Measurements from ENCODE around the gene RASGEF1C. TPM values are rescaled to one million over a fixed set of nuclear protein-coding genes. Genes with fewer than 3 reads are reported as not detected.

Gene RASGEF1C
- total RNA-seq, 1 experiment from 2014 or later: not detected

DNA sequence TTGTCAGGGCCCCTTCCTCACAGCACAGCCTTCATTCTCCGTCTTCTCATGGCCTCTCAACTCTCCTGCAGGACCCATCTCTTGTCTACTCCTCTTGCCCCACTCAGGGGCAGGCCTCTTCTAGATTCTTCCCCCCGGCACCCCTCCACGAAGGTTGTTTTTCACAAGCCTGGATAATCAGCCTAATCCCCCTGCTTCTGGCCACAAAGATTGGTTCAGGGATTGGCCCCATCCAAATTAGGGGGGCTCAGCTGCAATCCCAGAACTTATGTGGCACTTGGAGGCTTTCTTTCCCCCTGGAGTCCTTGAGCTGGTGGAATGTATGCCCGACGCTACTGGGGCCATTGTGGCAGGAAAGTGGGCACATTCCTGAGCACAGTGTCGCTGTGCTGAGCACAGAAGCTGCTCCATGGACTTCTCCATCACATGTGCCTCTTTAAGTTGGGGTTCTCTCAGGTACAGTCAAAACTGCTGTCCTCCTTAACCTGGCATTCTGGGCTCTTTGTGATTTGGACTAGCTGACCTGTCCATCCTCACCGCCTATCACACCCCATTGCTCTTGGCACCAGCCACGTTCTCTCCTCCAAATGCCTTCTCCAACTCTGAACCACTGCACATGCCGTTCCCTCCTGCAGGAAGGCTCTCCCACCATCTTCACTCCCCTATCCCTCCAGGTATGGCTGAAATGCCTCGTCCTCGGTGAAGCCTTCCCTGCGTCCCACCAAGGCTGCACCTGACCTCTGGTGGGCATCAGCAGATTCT is 70.6 kb downstream of the RASGEF1C start:
- Mint-ChIP-seq H3K27ac (ENCODE audit: unreplicated experiment) (no peak overlapping the region), H3K27me3 (ENCODE audit: unreplicated experiment) (peaks cover 59% of the 10 kb centered on the region), H3K4me3 (ENCODE audit: low read depth, unreplicated experiment) (no peak overlapping the region), H3K4me1 (ENCODE audit: low read depth, unreplicated experiment) (peaks cover 16% of the 10 kb centered on the region), H3K9me3 (ENCODE audit: low read depth, unreplicated experiment) (no peaks in the 10 kb centered on the region), H3K36me3 (ENCODE audit: insufficient read depth, unreplicated experiment) (no peaks in the 10 kb centered on the region)
- intact Hi-C loops (cut with micrococcal nuclease; ENCODE audit: unreplicated experiment): no loop called here
- no peak for DNase-seq
- TF ChIP-seq, protein P1, sequence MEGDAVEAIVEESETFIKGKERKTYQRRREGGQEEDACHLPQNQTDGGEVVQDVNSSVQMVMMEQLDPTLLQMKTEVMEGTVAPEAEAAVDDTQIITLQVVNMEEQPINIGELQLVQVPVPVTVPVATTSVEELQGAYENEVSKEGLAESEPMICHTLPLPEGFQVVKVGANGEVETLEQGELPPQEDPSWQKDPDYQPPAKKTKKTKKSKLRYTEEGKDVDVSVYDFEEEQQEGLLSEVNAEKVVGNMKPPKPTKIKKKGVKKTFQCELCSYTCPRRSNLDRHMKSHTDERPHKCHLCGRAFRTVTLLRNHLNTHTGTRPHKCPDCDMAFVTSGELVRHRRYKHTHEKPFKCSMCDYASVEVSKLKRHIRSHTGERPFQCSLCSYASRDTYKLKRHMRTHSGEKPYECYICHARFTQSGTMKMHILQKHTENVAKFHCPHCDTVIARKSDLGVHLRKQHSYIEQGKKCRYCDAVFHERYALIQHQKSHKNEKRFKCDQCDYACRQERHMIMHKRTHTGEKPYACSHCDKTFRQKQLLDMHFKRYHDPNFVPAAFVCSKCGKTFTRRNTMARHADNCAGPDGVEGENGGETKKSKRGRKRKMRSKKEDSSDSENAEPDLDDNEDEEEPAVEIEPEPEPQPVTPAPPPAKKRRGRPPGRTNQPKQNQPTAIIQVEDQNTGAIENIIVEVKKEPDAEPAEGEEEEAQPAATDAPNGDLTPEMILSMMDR (IDR thresholded peaks at IDR 0.05; ENCODE audit: unreplicated experiment): no peak
- no TSS peak for BruUV-seq (replicated peaks)
- CTCF ChIA-PET: no interaction called here

DNA sequence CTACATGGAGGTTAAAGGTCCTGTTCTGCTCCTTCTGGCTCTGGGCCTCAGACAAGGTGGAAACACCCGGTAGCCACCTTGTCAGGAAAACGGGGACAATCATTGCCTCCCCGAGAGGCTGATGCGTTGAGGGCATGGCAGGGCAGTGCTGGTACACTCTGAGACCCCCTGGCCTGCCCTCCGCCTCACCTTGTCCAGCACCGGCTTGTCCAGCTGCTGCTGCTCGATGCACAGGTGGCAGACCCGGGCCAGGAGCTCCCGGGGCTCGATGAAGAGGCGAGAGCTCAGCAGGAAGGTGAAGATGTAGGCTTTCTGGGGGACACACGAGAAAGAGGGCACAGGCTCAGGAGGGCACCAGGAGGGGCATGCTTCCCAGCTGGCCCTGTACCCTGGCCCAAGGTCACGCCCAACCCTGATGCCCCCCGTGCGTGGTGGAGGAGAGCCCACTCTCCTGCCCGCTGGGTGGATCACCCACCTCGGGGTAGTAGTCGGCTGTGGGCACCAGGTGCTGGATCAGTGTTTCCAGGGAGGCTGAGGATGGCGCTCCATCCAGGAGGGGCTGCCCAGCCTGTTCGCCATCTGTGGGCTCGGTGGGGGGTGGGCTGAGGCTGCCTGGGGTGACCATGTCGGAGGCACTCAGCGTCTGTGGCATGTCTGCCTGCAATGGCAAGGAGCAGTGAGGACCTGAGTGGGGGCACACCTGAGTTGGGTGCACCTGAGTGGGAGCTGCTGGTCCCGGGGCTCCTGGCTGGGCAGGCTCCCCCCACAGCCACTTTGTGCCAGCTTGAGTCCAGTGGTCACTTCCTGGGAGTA is 71.4 kb downstream of the RASGEF1C start:
- intact Hi-C loops (cut with micrococcal nuclease; ENCODE audit: unreplicated experiment): no loop called here
- DNase-seq: no peak
- no TSS peak for BruUV-seq (replicated peaks)

DNA sequence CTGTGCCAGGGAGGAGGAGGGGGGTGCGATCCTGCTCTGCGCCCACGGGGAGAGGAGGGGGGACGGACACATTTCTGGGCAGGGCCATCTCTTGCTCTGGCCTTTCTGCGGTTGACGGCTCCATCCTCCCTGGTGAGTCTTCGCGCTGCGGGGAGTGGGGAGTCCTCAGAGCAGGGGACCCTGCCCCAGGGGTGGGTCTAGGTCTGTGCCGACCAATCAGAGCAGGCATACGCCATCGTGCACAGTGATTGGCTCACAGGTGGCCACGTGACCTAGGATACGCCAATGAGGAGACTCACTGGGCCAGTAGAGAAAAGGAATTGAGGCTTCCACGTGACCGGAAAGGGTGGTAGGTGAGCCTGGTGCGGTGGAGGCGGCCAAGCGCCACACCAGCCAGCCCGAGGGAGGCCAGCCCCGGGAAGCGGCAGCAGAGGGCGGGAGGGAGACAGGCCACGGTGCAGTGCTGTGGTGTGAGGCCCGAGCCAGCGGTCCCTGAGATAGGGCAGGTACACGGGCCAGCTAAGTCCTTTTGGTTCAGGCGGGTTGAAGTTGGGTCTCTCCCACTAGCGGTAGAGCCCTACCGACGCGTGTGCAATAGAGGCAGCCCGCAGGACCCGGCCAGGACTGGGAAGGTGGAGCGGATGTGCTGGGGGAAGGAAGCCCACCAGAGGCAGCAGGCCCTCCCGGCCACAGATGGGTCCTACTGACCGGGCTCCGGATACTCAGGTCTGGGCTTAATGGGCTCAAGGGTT is 72.2 kb downstream of the RASGEF1C start:
- Mint-ChIP-seq H3K27ac (ENCODE audit: unreplicated experiment) (no peak overlapping the region), H3K4me1 (ENCODE audit: low read depth, unreplicated experiment) (peaks cover 16% of the 10 kb centered on the region), H3K27me3 (ENCODE audit: unreplicated experiment) (peaks cover 62% of the 10 kb centered on the region), H3K9me3 (ENCODE audit: low read depth, unreplicated experiment) (no peaks in the 10 kb centered on the region), H3K36me3 (ENCODE audit: insufficient read depth, unreplicated experiment) (no peaks in the 10 kb centered on the region), H3K4me3 (ENCODE audit: low read depth, unreplicated experiment) (no peak overlapping the region)
- CTCF ChIA-PET: no interaction called here
- TF ChIP-seq, protein P1 (IDR thresholded peaks at IDR 0.05; ENCODE audit: unreplicated experiment): no peak
- no TSS peak for BruUV-seq (replicated peaks)
- DNase-seq: no peak
- intact Hi-C loops (cut with micrococcal nuclease; ENCODE audit: unreplicated experiment): no loop called here

More for the DNA sequence above, 71.4 kb downstream of the RASGEF1C start:
- Mint-ChIP-seq H3K4me1 (ENCODE audit: low read depth, unreplicated experiment) (peaks cover 16% of the 10 kb centered on the region), H3K36me3 (ENCODE audit: insufficient read depth, unreplicated experiment) (no peaks in the 10 kb centered on the region), H3K27ac (ENCODE audit: unreplicated experiment) (no peak overlapping the region), H3K9me3 (ENCODE audit: low read depth, unreplicated experiment) (no peaks in the 10 kb centered on the region), H3K4me3 (ENCODE audit: low read depth, unreplicated experiment) (no peak overlapping the region), H3K27me3 (ENCODE audit: unreplicated experiment) (peaks cover 59% of the 10 kb centered on the region)
- TF ChIP-seq, protein P1 (IDR thresholded peaks at IDR 0.05; ENCODE audit: unreplicated experiment): no peak
- CTCF ChIA-PET: no interaction called here

DNA sequence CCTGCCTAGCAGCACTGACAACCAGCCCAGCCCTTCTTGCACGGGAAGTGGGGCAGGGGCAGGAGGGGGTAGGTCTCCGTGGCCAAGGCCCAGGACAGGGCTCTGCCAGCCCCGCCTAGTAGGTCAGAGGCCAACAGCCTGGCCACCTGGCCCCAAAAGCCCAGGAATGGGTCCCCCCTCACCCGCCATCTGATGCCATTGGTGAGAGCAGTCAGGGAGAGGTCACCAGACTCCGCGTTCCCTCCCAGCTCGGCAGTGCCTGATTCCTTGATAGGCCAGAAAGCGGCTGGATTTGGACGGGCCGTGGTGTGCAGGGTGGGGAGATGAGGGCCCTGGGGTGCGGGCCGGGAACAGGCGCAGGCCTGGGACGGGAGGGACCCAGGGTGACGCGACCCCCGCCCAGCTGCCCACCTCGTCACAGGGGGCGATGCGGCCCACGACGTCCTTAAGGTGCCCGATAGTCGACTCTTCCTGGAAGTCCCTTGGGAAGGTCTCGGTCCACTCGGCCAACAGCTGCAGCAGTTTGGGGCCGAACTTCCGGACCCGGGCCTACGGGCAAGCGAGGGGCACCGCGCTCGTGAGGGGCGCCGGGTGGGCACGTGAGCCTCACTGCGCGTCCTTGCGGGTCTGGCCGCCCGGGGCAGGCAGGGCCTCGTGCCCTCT is 72.9 kb downstream of the RASGEF1C start:
- TF ChIP-seq, protein P1 (IDR thresholded peaks at IDR 0.05; ENCODE audit: unreplicated experiment): no peak
- Mint-ChIP-seq H3K27me3 (ENCODE audit: unreplicated experiment) (peaks cover 62% of the 10 kb centered on the region), H3K4me1 (ENCODE audit: low read depth, unreplicated experiment) (peaks cover 16% of the 10 kb centered on the region), H3K36me3 (ENCODE audit: insufficient read depth, unreplicated experiment) (no peaks in the 10 kb centered on the region), H3K9me3 (ENCODE audit: low read depth, unreplicated experiment) (no peaks in the 10 kb centered on the region), H3K27ac (ENCODE audit: unreplicated experiment) (no peak overlapping the region), H3K4me3 (ENCODE audit: low read depth, unreplicated experiment) (no peak overlapping the region)
- intact Hi-C loops (cut with micrococcal nuclease; ENCODE audit: unreplicated experiment): no loop called here
- no peak for DNase-seq
- BruUV-seq (replicated peaks): no TSS peak
- CTCF ChIA-PET: interaction anchor here (1.0 kb wide), 1 partner anchor 19 kb away, joined by 5 read pairs; no protein-coding TSS in a partner anchor

Data from Calu3 (cell line).